ENCODE results near the gene LRIG1. TPM values are rescaled to one million over a fixed set of nuclear protein-coding genes. Genes with fewer than 3 reads are reported as not detected.

The LRIG1 gene
- total RNA-seq, 1 experiment from 2014 or later: 24.1 TPM

DNA sequence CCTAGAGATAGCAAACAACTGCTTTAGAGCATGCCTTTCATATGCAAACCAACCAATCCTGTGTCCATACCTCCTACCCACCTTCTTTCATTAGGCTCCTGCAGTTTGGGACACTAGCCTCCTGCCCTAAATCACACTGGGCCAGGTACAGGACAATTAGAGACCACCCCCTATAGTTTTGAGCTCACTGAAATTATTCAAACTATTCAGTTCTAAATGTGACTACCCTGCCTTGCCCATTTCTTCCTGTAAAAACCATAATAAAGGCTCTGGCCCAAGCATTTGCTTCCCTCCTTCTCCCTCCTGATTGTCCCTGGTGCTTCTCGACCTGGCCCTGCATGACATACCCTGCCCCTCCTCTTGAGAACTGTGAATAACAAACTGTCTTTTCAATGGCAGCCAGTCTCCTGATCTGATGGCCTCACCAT, 31.4 kb upstream of the LRIG1 start:
- intact Hi-C loops (cut with micrococcal nuclease; ENCODE audit: unreplicated experiment): no loop called here
- no peak overlapping the region for H3K4me3 ChIP-seq (ENCODE audit: low read depth, low read length, poor library complexity, severe bottlenecking)
- no peak overlapping the region for H3K27ac ChIP-seq (ENCODE audit: low read depth, low read length, poor library complexity, severe bottlenecking)
- H3K4me1 ChIP-seq (ENCODE audit: insufficient read depth, low read length, poor library complexity, severe bottlenecking): peaks cover 4% of the 10 kb centered on the region
- DNase-seq (ENCODE audit: low spot score): no peak
- BruUV-seq (replicated peaks): no TSS peak
- ChIA-PET POLR2A (ENCODE audit: low non-redundant PET) (no interaction called here), CTCF (no interaction called here)
- no peaks in the 10 kb centered on the region for H3K9me3 ChIP-seq (ENCODE audit: low read depth, low read length, poor library complexity, severe bottlenecking)
- no peaks in the 10 kb centered on the region for H3K27me3 ChIP-seq (replicated peaks; ENCODE audit: insufficient read depth, low read depth, low read length, poor library complexity)
- TF ChIP-seq, protein P1, sequence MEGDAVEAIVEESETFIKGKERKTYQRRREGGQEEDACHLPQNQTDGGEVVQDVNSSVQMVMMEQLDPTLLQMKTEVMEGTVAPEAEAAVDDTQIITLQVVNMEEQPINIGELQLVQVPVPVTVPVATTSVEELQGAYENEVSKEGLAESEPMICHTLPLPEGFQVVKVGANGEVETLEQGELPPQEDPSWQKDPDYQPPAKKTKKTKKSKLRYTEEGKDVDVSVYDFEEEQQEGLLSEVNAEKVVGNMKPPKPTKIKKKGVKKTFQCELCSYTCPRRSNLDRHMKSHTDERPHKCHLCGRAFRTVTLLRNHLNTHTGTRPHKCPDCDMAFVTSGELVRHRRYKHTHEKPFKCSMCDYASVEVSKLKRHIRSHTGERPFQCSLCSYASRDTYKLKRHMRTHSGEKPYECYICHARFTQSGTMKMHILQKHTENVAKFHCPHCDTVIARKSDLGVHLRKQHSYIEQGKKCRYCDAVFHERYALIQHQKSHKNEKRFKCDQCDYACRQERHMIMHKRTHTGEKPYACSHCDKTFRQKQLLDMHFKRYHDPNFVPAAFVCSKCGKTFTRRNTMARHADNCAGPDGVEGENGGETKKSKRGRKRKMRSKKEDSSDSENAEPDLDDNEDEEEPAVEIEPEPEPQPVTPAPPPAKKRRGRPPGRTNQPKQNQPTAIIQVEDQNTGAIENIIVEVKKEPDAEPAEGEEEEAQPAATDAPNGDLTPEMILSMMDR (conservative IDR thresholded peaks at IDR 0.05; ENCODE audit: low read depth, low read length): no peak
- TF ChIP-seq EZH2 (IDR thresholded peaks at IDR 0.05; ENCODE audit: borderline replicate concordance, low read depth, low read length, poor library complexity, severe bottlenecking): no peak
- no peaks in the 10 kb centered on the region for H3K36me3 ChIP-seq (ENCODE audit: insufficient read depth, low read length, poor library complexity, severe bottlenecking)

DNA sequence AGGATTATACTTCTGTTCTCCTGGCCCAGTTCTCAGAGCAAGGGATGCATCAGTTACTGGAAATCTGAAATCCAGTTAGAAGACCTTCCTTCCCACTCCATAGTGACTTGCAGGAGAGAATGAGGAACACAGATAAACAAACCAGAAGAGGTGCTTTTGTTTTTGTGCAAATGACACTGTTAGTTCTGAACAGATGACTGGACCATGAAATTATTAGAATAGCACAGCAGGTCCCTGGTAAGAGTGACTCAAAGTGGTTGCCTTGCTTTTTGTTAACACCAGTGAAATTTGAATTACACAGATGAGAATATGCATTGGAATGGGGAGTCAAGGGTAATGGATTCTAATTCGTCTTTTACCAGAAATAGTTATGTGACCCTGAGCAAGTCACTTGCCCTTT, 30.4 kb upstream of the LRIG1 start:
- intact Hi-C loops (cut with micrococcal nuclease; ENCODE audit: unreplicated experiment): no loop called here
- Histone ChIP-seq H3K36me3 (ENCODE audit: insufficient read depth, low read length, poor library complexity, severe bottlenecking) (no peaks in the 10 kb centered on the region), H3K4me3 (ENCODE audit: low read depth, low read length, poor library complexity, severe bottlenecking) (no peak overlapping the region), H3K4me1 (ENCODE audit: insufficient read depth, low read length, poor library complexity, severe bottlenecking) (peaks cover 4% of the 10 kb centered on the region), H3K27me3 (replicated peaks; ENCODE audit: insufficient read depth, low read depth, low read length, poor library complexity) (no peaks in the 10 kb centered on the region), H3K27ac (ENCODE audit: low read depth, low read length, poor library complexity, severe bottlenecking) (no peak overlapping the region), H3K9me3 (ENCODE audit: low read depth, low read length, poor library complexity, severe bottlenecking) (no peaks in the 10 kb centered on the region)
- CTCF ChIA-PET: no interaction called here
- POLR2A ChIA-PET (ENCODE audit: low non-redundant PET): no interaction called here
- no peak for DNase-seq (ENCODE audit: low spot score)
- no TSS peak for BruUV-seq (replicated peaks)
- TF ChIP-seq, protein P1 (conservative IDR thresholded peaks at IDR 0.05; ENCODE audit: low read depth, low read length): no peak
- TF ChIP-seq EZH2 (IDR thresholded peaks at IDR 0.05; ENCODE audit: borderline replicate concordance, low read depth, low read length, poor library complexity, severe bottlenecking): no peak

DNA sequence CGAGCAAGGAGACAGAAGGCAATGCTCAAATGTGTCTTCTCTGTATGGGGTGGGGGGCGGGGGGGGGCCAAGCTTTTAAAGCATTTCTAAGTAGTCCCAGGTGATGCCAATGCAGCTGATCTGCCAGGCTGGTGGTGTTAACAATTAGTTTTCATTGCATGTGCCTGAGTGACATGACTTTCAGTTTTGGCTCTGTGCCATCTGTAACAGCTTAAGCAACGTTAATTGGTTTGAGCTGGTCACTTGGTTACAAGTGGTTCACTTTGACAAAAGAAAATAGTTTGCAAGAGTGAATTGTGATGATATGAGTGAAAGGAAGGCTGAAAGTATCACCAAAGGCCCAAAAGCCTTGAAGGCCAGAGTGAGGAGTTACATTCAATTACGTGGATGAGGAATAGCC, 26.4 kb upstream of the LRIG1 start:
- ChIA-PET CTCF (no interaction called here), POLR2A (ENCODE audit: low non-redundant PET) (interaction anchor here (0.7 kb wide), 1 partner anchor 251 kb away, joined by 4 read pairs; no protein-coding TSS in a partner anchor)
- no TSS peak for BruUV-seq (replicated peaks)
- intact Hi-C loops (cut with micrococcal nuclease; ENCODE audit: unreplicated experiment): no loop called here
- Histone ChIP-seq H3K4me1 (ENCODE audit: insufficient read depth, low read length, poor library complexity, severe bottlenecking) (peaks cover 4% of the 10 kb centered on the region), H3K9me3 (ENCODE audit: low read depth, low read length, poor library complexity, severe bottlenecking) (no peaks in the 10 kb centered on the region), H3K27me3 (replicated peaks; ENCODE audit: insufficient read depth, low read depth, low read length, poor library complexity) (no peaks in the 10 kb centered on the region), H3K36me3 (ENCODE audit: insufficient read depth, low read length, poor library complexity, severe bottlenecking) (no peaks in the 10 kb centered on the region), H3K4me3 (ENCODE audit: low read depth, low read length, poor library complexity, severe bottlenecking) (no peak overlapping the region), H3K27ac (ENCODE audit: low read depth, low read length, poor library complexity, severe bottlenecking) (no peak overlapping the region)
- DNase-seq (ENCODE audit: low spot score): no peak
- TF ChIP-seq EZH2 (IDR thresholded peaks at IDR 0.05; ENCODE audit: borderline replicate concordance, low read depth, low read length, poor library complexity, severe bottlenecking): no peak
- TF ChIP-seq, protein P1 (conservative IDR thresholded peaks at IDR 0.05; ENCODE audit: low read depth, low read length): no peak

Measured in A673 (cell line).